Measurements from ENCODE around the gene FAM170A.

DNA sequence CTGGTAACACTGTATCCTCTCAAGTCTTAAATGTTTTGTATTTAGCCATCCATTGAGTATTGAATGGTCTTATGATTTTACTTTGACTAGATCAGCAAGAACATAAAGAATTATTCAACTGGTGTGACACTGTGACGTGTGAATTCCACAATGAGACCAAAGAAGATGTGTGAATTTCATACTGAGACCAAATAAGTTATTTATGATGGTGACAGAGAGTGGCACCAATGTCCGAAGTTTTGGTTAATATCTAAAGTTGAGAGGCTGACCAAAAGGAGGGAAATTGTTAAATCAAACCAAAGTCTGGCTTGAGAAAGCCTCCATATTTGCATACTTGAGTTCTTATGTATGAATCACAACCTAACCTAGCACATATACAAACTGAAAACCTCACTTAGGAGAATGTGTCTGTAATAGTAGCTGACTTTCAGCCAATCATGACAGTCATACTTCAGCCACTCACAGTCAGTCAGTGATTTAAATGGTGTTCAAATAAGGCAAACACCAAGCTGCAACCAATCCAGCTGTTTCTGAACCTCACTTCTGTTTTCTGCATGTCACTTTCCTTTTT is 31.5 kb upstream of the FAM170A start:
- TF ChIP-seq CTCF (IDR thresholded peaks at IDR 0.05) = no peak
- no peak for TF ChIP-seq POLR2A (IDR thresholded peaks at IDR 0.05)

All from body of pancreas (tissue), 4 donors.